H1 (cell line): ENCODE results near the gene ADGRB2. TPM values are rescaled to one million over a fixed set of nuclear protein-coding genes. Genes with fewer than 3 reads are reported as not detected.

Experiments
- CTCF ChIA-PET: fragments of 300-600 bp; sonication (Branson Sonifier 250); formaldehyde crosslinking; loops from one replicate; lab custom pipeline; 2021; ENCODE audit not compliant: partially characterized antibody; lab: Charles Lee
- POLR2A ChIA-PET: fragments of 300-600 bp; sonication (Branson Sonifier 250); formaldehyde crosslinking; loops from one replicate; lab custom pipeline; 2021; ENCODE audit warnings: inconsistent platforms; ENCODE audit not compliant: partially characterized antibody; lab: Charles Lee
- DNase-seq, 2 experiments: peaks; one replicate each; pipeline versions ENCODE4 v3.0.0 to v3.0.0-alpha.2; 2010 to 2022; ENCODE audit warnings: low spot score in 2 of 2, low read depth in 1 of 2, mixed read lengths in 1 of 2
- FAIRE-seq: peaks from 2 replicates; lab custom pipeline; 2011; peaks lifted over from hg19 to GRCh38; lab: Jason Lieb, UNC
- H2AFZ ChIP-seq: 2 replicates; pipeline ENCODE4 v1.8.1; 2012; ENCODE audit warnings: low read length, inconsistent platforms
- H2AK5ac ChIP-seq: 2 replicates; pipeline ENCODE4 v1.6.1; 2013; ENCODE audit warnings: low read depth, low read length
- H2BK120ac ChIP-seq: replicated peaks from 2 replicates; pipeline ENCODE3; 2013; ENCODE audit warnings: low read depth, low read length, inconsistent platforms
- H2BK12ac ChIP-seq: 2 replicates; pipeline ENCODE4 v1.6.1; 2013; ENCODE audit warnings: low read depth, low read length
- H2BK15ac ChIP-seq: 2 replicates; pipeline ENCODE4 v1.6.1; 2013; ENCODE audit warnings: low read length
- H2BK20ac ChIP-seq: 2 replicates; pipeline ENCODE4 v1.6.1; 2013; ENCODE audit warnings: low read length
- H2BK5ac ChIP-seq: 2 replicates; pipeline ENCODE4 v1.6.1; 2013; ENCODE audit warnings: low read depth, low read length
- H3K14ac ChIP-seq: 2 replicates; pipeline ENCODE4 v1.6.1; 2013; ENCODE audit warnings: inconsistent platforms; ENCODE audit not compliant: insufficient read length
- H3K18ac ChIP-seq: 2 replicates; pipeline ENCODE4 v1.6.1; 2013; ENCODE audit warnings: low read length; ENCODE audit errors: extremely low read depth
- H3K23ac ChIP-seq: 2 replicates; pipeline ENCODE4 v1.6.1; 2013; ENCODE audit warnings: inconsistent platforms; ENCODE audit not compliant: insufficient read length
- H3K23me2 ChIP-seq: 2 replicates; pipeline ENCODE4 v1.6.1; 2013; ENCODE audit warnings: low read depth, low read length
- H3K27ac ChIP-seq: 2 replicates; pipeline ENCODE4 v1.6.1; 2011; ENCODE audit warnings: low read depth, low read length, inconsistent platforms
- H3K27me3 ChIP-seq, 4 experiments: replicated peaks in 1 of 4; 1 replicate in 1 of 4; 2 replicates in 3 of 4; pipeline versions ENCODE4 v1.6.1 to v1.8.1; 2011 to 2013; ENCODE audit warnings: low read length in 3 of 4, mild to moderate bottlenecking in 3 of 4, inconsistent platforms in 2 of 4, mixed read lengths in 2 of 4, moderate library complexity in 1 of 4; ENCODE audit not compliant: control insufficient read depth in 3 of 4, insufficient read depth in 3 of 4; ENCODE audit errors: extremely low read depth in 1 of 4
- H3K36me3 ChIP-seq, 4 experiments: 2 replicates each; pipeline versions ENCODE4 v1.6.1 to v1.8.1; 2011 to 2013; ENCODE audit warnings: mild to moderate bottlenecking in 4 of 4, low read length in 3 of 4, moderate library complexity in 2 of 4, control low read depth in 1 of 4, inconsistent platforms in 1 of 4; ENCODE audit not compliant: insufficient read depth in 4 of 4, control insufficient read depth in 2 of 4
- H3K4ac ChIP-seq: replicated peaks from 2 replicates; pipeline ENCODE3; 2013; ENCODE audit warnings: low read length, low read depth, mixed read lengths, inconsistent platforms; ENCODE audit not compliant: insufficient read length
- H3K4me1 ChIP-seq, 4 experiments: replicated peaks in 1 of 4; 1 replicate in 1 of 4; 2 replicates in 3 of 4; pipeline versions ENCODE4 v1.6.1 to v1.8.1; 2011 to 2013; ENCODE audit warnings: low read length in 3 of 4, inconsistent platforms in 2 of 4, mixed read lengths in 1 of 4; ENCODE audit not compliant: insufficient read depth in 4 of 4, control insufficient read depth in 3 of 4
- H3K4me2 ChIP-seq, 2 experiments: 2 replicates each; pipeline versions ENCODE4 v1.6.1 to v1.8.1; 2011 to 2013; ENCODE audit warnings: low read depth in 2 of 2, low read length in 2 of 2, control low read depth in 1 of 2, inconsistent platforms in 1 of 2, mild to moderate bottlenecking in 1 of 2; ENCODE audit not compliant: insufficient read depth in 1 of 2
- H3K4me3 ChIP-seq, 4 experiments: fragments of 200-600, 300-600 bp in 1 of 4; sonication (generic), shearing (Covaris generic), sonication (Bioruptor Twin) in 1 of 4; 2 replicates each; pipeline versions ENCODE4 v1.5.1 to v1.8.1; 2011 to 2016; ENCODE audit warnings: low read length in 4 of 4, low read depth in 3 of 4, control low read depth in 2 of 4, inconsistent platforms in 2 of 4, mild to moderate bottlenecking in 2 of 4, mixed read lengths in 1 of 4, moderate library complexity in 1 of 4; ENCODE audit not compliant: insufficient read depth in 2 of 4; ENCODE audit errors: extremely low read depth in 1 of 4
- H3K56ac ChIP-seq: replicated peaks from 2 replicates; pipeline ENCODE3; 2013; ENCODE audit warnings: low read depth, mild to moderate bottlenecking, mixed read lengths, low read length, inconsistent platforms; ENCODE audit not compliant: insufficient read length
- H3K79me1 ChIP-seq: 2 replicates; pipeline ENCODE4 v1.6.1; 2013; ENCODE audit warnings: low read depth, low read length, control low read depth
- H3K79me2 ChIP-seq, 2 experiments: 2 replicates each; pipeline versions ENCODE4 v1.6.1 to v1.8.1; 2012 to 2013; ENCODE audit warnings: low read length in 2 of 2, mild to moderate bottlenecking in 2 of 2, inconsistent platforms in 1 of 2; ENCODE audit not compliant: insufficient read depth in 2 of 2, control insufficient read depth in 1 of 2
- H3K9ac ChIP-seq, 4 experiments: replicated peaks in 1 of 4; 1 replicate in 1 of 4; 2 replicates in 3 of 4; pipeline versions ENCODE4 v1.6.1 to v1.8.1; 2011 to 2013; ENCODE audit warnings: low read depth in 3 of 4, low read length in 3 of 4, control low read depth in 2 of 4, mild to moderate bottlenecking in 2 of 4, moderate library complexity in 2 of 4, inconsistent platforms in 1 of 4; ENCODE audit errors: extremely low read depth in 1 of 4
- H3K9me3 ChIP-seq, 2 experiments: 2 replicates each; pipeline versions ENCODE4 v1.6.1 to v1.8.1; 2012 to 2013; ENCODE audit warnings: mild to moderate bottlenecking in 2 of 2, moderate library complexity in 2 of 2, control low read depth in 1 of 2, inconsistent platforms in 1 of 2, low read depth in 1 of 2, low read length in 1 of 2, mixed read lengths in 1 of 2; ENCODE audit not compliant: insufficient read depth in 2 of 2
- H4K20me1 ChIP-seq, 2 experiments: replicated peaks in 1 of 2; 2 replicates each; pipeline versions ENCODE3 to v1.8.1; 2011 to 2013; ENCODE audit warnings: inconsistent platforms in 2 of 2, low read length in 2 of 2, mild to moderate bottlenecking in 1 of 2; ENCODE audit not compliant: insufficient read depth in 2 of 2, control insufficient read depth in 1 of 2
- H4K5ac ChIP-seq: 2 replicates; pipeline ENCODE4 v1.6.1; 2013; ENCODE audit warnings: low read length, low read depth, mixed read lengths, inconsistent platforms; ENCODE audit not compliant: insufficient read length
- H4K8ac ChIP-seq: 2 replicates; pipeline ENCODE4 v1.8.0; 2013; ENCODE audit warnings: mild to moderate bottlenecking, moderate library complexity, low read length, inconsistent platforms; ENCODE audit not compliant: insufficient read depth; ENCODE audit errors: extremely low read depth
- H4K91ac ChIP-seq: replicated peaks from 2 replicates; pipeline ENCODE3; 2013; ENCODE audit warnings: low read length, mixed read lengths, inconsistent platforms; ENCODE audit not compliant: insufficient read length
- CHD1 ChIP-seq: IDR thresholded peaks from 2 replicates; pipeline ENCODE4 v1.6.1; 2012; ENCODE audit warnings: low read depth, low read length, improper control_type of control experiment
- CREB1 ChIP-seq: IDR thresholded peaks from 2 replicates; pipeline ENCODE4 v1.6.1; 2012; ENCODE audit warnings: inconsistent platforms
- KDM4A ChIP-seq: IDR thresholded peaks from one replicate; pipeline ENCODE4 v1.7.1; 2012; ENCODE audit warnings: low read depth, mild to moderate bottlenecking, moderate library complexity, low read length, inconsistent platforms; ENCODE audit not compliant: severe bottlenecking
- SAP30 ChIP-seq: fragments of 300-600 bp; sonication (generic); IDR thresholded peaks from 2 replicates; pipeline ENCODE4 v1.7.1; 2012; ENCODE audit warnings: low read length, moderate library complexity, mild to moderate bottlenecking, inconsistent platforms; ENCODE audit not compliant: insufficient read depth, insufficient replicate concordance
- SP1 ChIP-seq: IDR thresholded peaks from 2 replicates; pipeline ENCODE4 v1.6.1; 2011; ENCODE audit warnings: low read depth, low read length
- WGBS, 2 experiments: shearing (Covaris generic) in 1 of 2; methylation state at CpG; one replicate each; pipeline versions ENCODE4 v1.1.6 to v1.1.7; 2013 to 2015; ENCODE audit warnings: low lambda C conversion rate in 2 of 2, mixed read lengths in 2 of 2, inconsistent platforms in 1 of 2, low coverage in 1 of 2, missing lambda C conversion rate in 1 of 2; ENCODE audit not compliant: insufficient replicate concordance in 2 of 2, insufficient coverage in 1 of 2, insufficient read length in 1 of 2; ENCODE audit errors: extremely low coverage in 1 of 2, missing lambda C conversion rate in 1 of 2; 5-methylcytosine and 5-hydroxymethylcytosine counted together
- polyA plus RNA-seq, 7 experiments: library from polyadenylated mRNA; depleted of rRNA in 3 of 7; stranded (reverse) in 5 of 7; unstranded in 2 of 7; fragments of >200 nt in 5 of 7; fragments of 200-250 nt in 2 of 7; gene quantifications; 1 replicate in 5 of 7; 2 replicates in 1 of 7; 4 replicates in 1 of 7; pipeline versions ENCODE4 v1.2.1 to v1.2.3, GENCODE V29; 2011 to 2013; ENCODE audit warnings: missing spikeins in 2 of 7, mixed read lengths in 2 of 7
- total RNA-seq: library from RNA; stranded (reverse); fragmentation: NEBNext Ultra II Directional; extraction: Animal tissue kit (Norgen Biotek cat#: 25700); gene quantifications from 2 replicates; pipeline ENCODE4 v1.2.1, GENCODE V29; 2021

Gene ADGRB2
- total and polyA plus RNA-seq, 2 of the 8 experiments (the other 6 are each of a cell fraction or from before 2014, with no cell fraction given) = 15.6 to 26.2 TPM

GRCh38 chr1:31730336-31731048 is 33.6 kb downstream of the ADGRB2 start:
- Histone ChIP-seq H3K27ac (no peak overlapping the region), H3K4ac (no peak overlapping the region), H3K4me3 (no peak overlapping the region), H3K4me2 (no peak overlapping the region), H2BK20ac (no peak overlapping the region), H2BK15ac (no peak overlapping the region), H3K9me3 (no peaks in the 10 kb centered on the region), H2AFZ (no peak overlapping the region), H3K23me2 (no peaks in the 10 kb centered on the region), H3K79me1 (no peaks in the 10 kb centered on the region), H4K20me1 (no peaks in the 10 kb centered on the region), H4K5ac (no peak overlapping the region), H3K23ac (no peak overlapping the region), H3K4me1 (peaks cover 0 to 3% (median under 1%) of the 10 kb centered on the region in 4 experiments; a peak in 2 of 7 replicates), H2BK12ac (no peak overlapping the region), H2BK5ac (no peak overlapping the region), H3K79me2 (no peaks in the 10 kb centered on the region), H3K9ac (no peak overlapping the region), H3K14ac (no peak overlapping the region), H2AK5ac (no peak overlapping the region), H4K91ac (no peak overlapping the region), H3K56ac (no peak overlapping the region), H3K18ac (no peak overlapping the region), H3K36me3 (peaks cover 0 to 6% (median 0%) of the 10 kb centered on the region in 4 experiments; a peak in 2 of 8 replicates), H3K27me3 (no peaks in the 10 kb centered on the region), H2BK120ac (no peak overlapping the region), H4K8ac (peak overlapping the region; percentile 28; the same call in 1 of the 2 replicates)
- WGBS, 2 experiments = 89% methylated on average over 25 of the region's 25 CpGs; no CpG with 5 or more reads in 1 of the 2 experiments
- DNase-seq (no peak), FAIRE-seq (no peak)
- ChIA-PET POLR2A (no interaction called here), CTCF (interaction anchor here (1.6 to 12.9 kb wide), 3 partner anchors 15 to 16 kb away, joined by 5 to 146 read pairs (median 15); no protein-coding TSS in a partner anchor)
- TF ChIP-seq CHD1 (no peak), SAP30 (no peak), KDM4A (no peak), SP1 (no peak), CREB1 (no peak)
